ENCODE data around the gene RNH1.

Gene RNH1

GRCh38 chr11:498297-499181, 8.5 kb downstream of the RNH1 start:
- no peak overlapping the region for H3K4me3 ChIP-seq (ENCODE audit: low read depth in 1 of 5, low read length in 5 of 5)
- no peaks in the 10 kb centered on the region for H3K27me3 ChIP-seq (ENCODE audit: control insufficient read depth in 5 of 5, insufficient read depth in 4 of 5, low read length in 5 of 5)
- no peak overlapping the region for H3K27ac ChIP-seq (ENCODE audit: low read depth, low read length)
- H3K4me1 ChIP-seq (ENCODE audit: control insufficient read depth in 5 of 5, insufficient read depth in 5 of 5, low read length in 5 of 5), result peaks cover 2 to 19% (median 15%) of the 10 kb centered on the region in 5 donors
- no peak overlapping the region for H3K9ac ChIP-seq (ENCODE audit: low read length in 5 of 5)
- H3K9me3 ChIP-seq (ENCODE audit: control insufficient read depth in 5 of 5, low read length in 5 of 5), result no peaks in the 10 kb centered on the region
- H3K36me3 ChIP-seq (ENCODE audit: control insufficient read depth in 5 of 5, insufficient read depth in 5 of 5, low read length in 5 of 5), result peaks cover 0 to 85% (median 75%) of the 10 kb centered on the region in 5 donors

- peaks cover 0 to 93% (median 79%) of the 10 kb centered on the region in 5 donors for H3K36me3 ChIP-seq (ENCODE audit: control insufficient read depth in 5 of 5, insufficient read depth in 5 of 5, low read length in 5 of 5)
These were observed 9.3 kb downstream of the RNH1 start for GRCh38 chr11:497565-498296.

GRCh38 chr11:496834-497564, 10.0 kb downstream of the RNH1 start:
- Histone ChIP-seq H3K4me1 (ENCODE audit: control insufficient read depth in 5 of 5, insufficient read depth in 5 of 5, low read length in 5 of 5) (peaks cover 0 to 5% (median 2%) of the 10 kb centered on the region in 5 donors), H3K9ac (ENCODE audit: low read length in 5 of 5) (no peak overlapping the region), H3K36me3 (ENCODE audit: control insufficient read depth in 5 of 5, insufficient read depth in 5 of 5, low read length in 5 of 5) (peaks cover 0 to 95% (median 79%) of the 10 kb centered on the region in 5 donors), H3K9me3 (ENCODE audit: control insufficient read depth in 5 of 5, low read length in 5 of 5) (no peaks in the 10 kb centered on the region), H3K4me3 (ENCODE audit: low read depth in 1 of 5, low read length in 5 of 5) (no peak overlapping the region), H3K27ac (ENCODE audit: low read depth, low read length) (no peak overlapping the region), H3K27me3 (ENCODE audit: control insufficient read depth in 5 of 5, insufficient read depth in 4 of 5, low read length in 5 of 5) (no peaks in the 10 kb centered on the region)

More at GRCh38 chr11:497565-498296, 9.3 kb downstream of the RNH1 start:
- no peak overlapping the region for H3K9ac ChIP-seq (ENCODE audit: low read length in 5 of 5)
- H3K9me3 ChIP-seq (ENCODE audit: control insufficient read depth in 5 of 5, low read length in 5 of 5), result no peaks in the 10 kb centered on the region
- peaks cover 2 to 12% (median 7%) of the 10 kb centered on the region in 5 donors for H3K4me1 ChIP-seq (ENCODE audit: control insufficient read depth in 5 of 5, insufficient read depth in 5 of 5, low read length in 5 of 5)
- H3K27ac ChIP-seq (ENCODE audit: low read depth, low read length), result no peak overlapping the region
- no peak overlapping the region for H3K4me3 ChIP-seq (ENCODE audit: low read depth in 1 of 5, low read length in 5 of 5)
- no peaks in the 10 kb centered on the region for H3K27me3 ChIP-seq (ENCODE audit: control insufficient read depth in 5 of 5, insufficient read depth in 4 of 5, low read length in 5 of 5)

GRCh38 chr11:495537-495931, 11.5 kb downstream of the RNH1 start:
- H3K27ac ChIP-seq (ENCODE audit: low read depth, low read length), result no peak overlapping the region
- no peak overlapping the region for H3K4me3 ChIP-seq (ENCODE audit: low read depth in 1 of 5, low read length in 5 of 5)
- no peak overlapping the region for H3K9ac ChIP-seq (ENCODE audit: low read length in 5 of 5)
- H3K27me3 ChIP-seq (ENCODE audit: control insufficient read depth in 5 of 5, insufficient read depth in 4 of 5, low read length in 5 of 5), result no peaks in the 10 kb centered on the region
- H3K36me3 ChIP-seq (ENCODE audit: control insufficient read depth in 5 of 5, insufficient read depth in 5 of 5, low read length in 5 of 5), result peaks cover 0 to 90% (median 75%) of the 10 kb centered on the region in 5 donors
- H3K4me1 ChIP-seq (ENCODE audit: control insufficient read depth in 5 of 5, insufficient read depth in 5 of 5, low read length in 5 of 5), result peaks cover 0 to 2% (median 0%) of the 10 kb centered on the region in 5 donors
- no peaks in the 10 kb centered on the region for H3K9me3 ChIP-seq (ENCODE audit: control insufficient read depth in 5 of 5, low read length in 5 of 5)

- H3K27ac ChIP-seq (ENCODE audit: low read depth, low read length), result no peak overlapping the region
- no peaks in the 10 kb centered on the region for H3K9me3 ChIP-seq (ENCODE audit: control insufficient read depth in 5 of 5, low read length in 5 of 5)
- no peak overlapping the region for H3K4me3 ChIP-seq (ENCODE audit: low read depth in 1 of 5, low read length in 5 of 5)
- peaks cover 0 to 90% (median 75%) of the 10 kb centered on the region in 5 donors for H3K36me3 ChIP-seq (ENCODE audit: control insufficient read depth in 5 of 5, insufficient read depth in 5 of 5, low read length in 5 of 5)
- H3K4me1 ChIP-seq (ENCODE audit: control insufficient read depth in 5 of 5, insufficient read depth in 5 of 5, low read length in 5 of 5), result peaks cover 0 to 2% (median 0%) of the 10 kb centered on the region in 5 donors
- H3K27me3 ChIP-seq (ENCODE audit: control insufficient read depth in 5 of 5, insufficient read depth in 4 of 5, low read length in 5 of 5), result no peaks in the 10 kb centered on the region
- H3K9ac ChIP-seq (ENCODE audit: low read length in 5 of 5), result no peak overlapping the region
These were observed 12.1 kb downstream of the RNH1 start for GRCh38 chr11:494761-495536.

GRCh38 chr11:492427-493226, 14.4 kb downstream of the RNH1 start:
- Histone ChIP-seq H3K4me1 (ENCODE audit: control insufficient read depth in 5 of 5, insufficient read depth in 5 of 5, low read length in 5 of 5) (peaks cover 0 to 1% (median 0%) of the 10 kb centered on the region in 5 donors), H3K27ac (ENCODE audit: low read depth, low read length) (no peak overlapping the region), H3K4me3 (ENCODE audit: low read depth in 1 of 5, low read length in 5 of 5) (no peak overlapping the region), H3K27me3 (ENCODE audit: control insufficient read depth in 5 of 5, insufficient read depth in 4 of 5, low read length in 5 of 5) (no peaks in the 10 kb centered on the region), H3K9me3 (ENCODE audit: control insufficient read depth in 5 of 5, low read length in 5 of 5) (no peaks in the 10 kb centered on the region), H3K36me3 (ENCODE audit: control insufficient read depth in 5 of 5, insufficient read depth in 5 of 5, low read length in 5 of 5) (peaks cover 0 to 87% (median 57%) of the 10 kb centered on the region in 5 donors), H3K9ac (ENCODE audit: low read length in 5 of 5) (no peak overlapping the region)

GRCh38 chr11:491358-491757, 15.7 kb downstream of the RNH1 start:
- Histone ChIP-seq H3K4me1 (ENCODE audit: control insufficient read depth in 5 of 5, insufficient read depth in 5 of 5, low read length in 5 of 5) (no peaks in the 10 kb centered on the region), H3K4me3 (ENCODE audit: low read depth in 1 of 5, low read length in 5 of 5) (no peak overlapping the region), H3K27ac (ENCODE audit: low read depth, low read length) (no peak overlapping the region), H3K9ac (ENCODE audit: low read length in 5 of 5) (no peak overlapping the region), H3K27me3 (ENCODE audit: control insufficient read depth in 5 of 5, insufficient read depth in 4 of 5, low read length in 5 of 5) (no peaks in the 10 kb centered on the region), H3K36me3 (ENCODE audit: control insufficient read depth in 5 of 5, insufficient read depth in 5 of 5, low read length in 5 of 5) (peaks cover 0 to 81% (median 46%) of the 10 kb centered on the region in 5 donors), H3K9me3 (ENCODE audit: control insufficient read depth in 5 of 5, low read length in 5 of 5) (no peaks in the 10 kb centered on the region)

GRCh38 chr11:490930-491260, 16.1 kb downstream of the RNH1 start:
- H3K9ac ChIP-seq (ENCODE audit: low read length in 5 of 5), result no peak overlapping the region
- H3K27me3 ChIP-seq (ENCODE audit: control insufficient read depth in 5 of 5, insufficient read depth in 4 of 5, low read length in 5 of 5), result no peaks in the 10 kb centered on the region
- no peak overlapping the region for H3K4me3 ChIP-seq (ENCODE audit: low read depth in 1 of 5, low read length in 5 of 5)
- H3K9me3 ChIP-seq (ENCODE audit: control insufficient read depth in 5 of 5, low read length in 5 of 5), result no peaks in the 10 kb centered on the region
- no peaks in the 10 kb centered on the region for H3K4me1 ChIP-seq (ENCODE audit: control insufficient read depth in 5 of 5, insufficient read depth in 5 of 5, low read length in 5 of 5)
- peaks cover 0 to 77% (median 46%) of the 10 kb centered on the region in 5 donors for H3K36me3 ChIP-seq (ENCODE audit: control insufficient read depth in 5 of 5, insufficient read depth in 5 of 5, low read length in 5 of 5)
- H3K27ac ChIP-seq (ENCODE audit: low read depth, low read length), result no peak overlapping the region

Data from subcutaneous abdominal adipose tissue (tissue), 5 donors.